Testis (tissue), 2 donors: Measurements from ENCODE around the gene ATM.
"Not testable (repeated sequence)": the region's sequence is repeated elsewhere in the genome, so short reads cannot be mapped to it uniquely, and the experiment has no call there.

Experiments used
- CTCF ChIP-seq, 3 experiments: fragments of 450-650 bp in 2 of 3; fragments of 200-600 bp in 1 of 3; sonication (generic) in 1 of 3; IDR thresholded peaks; one replicate each; pipeline ENCODE4 v1.5.1; 2016 to 2019; ENCODE audit warnings: antibody characterized with exemption in 3 of 3, mild to moderate bottlenecking in 2 of 3, moderate library complexity in 1 of 3
- POLR2A ChIP-seq: fragments of 450-650 bp; IDR thresholded peaks from one replicate; pipeline ENCODE4 v1.6.1; 2017; ENCODE audit warnings: antibody characterized with exemption, mild to moderate bottlenecking, moderate library complexity

- not testable (repeated sequence) for TF ChIP-seq CTCF (IDR thresholded peaks at IDR 0.05); POLR2A
Observed at GRCh38 chr11:108373505-108373904, 150.6 kb downstream of the ATM start.
